ENCODE results near the gene RREB1.

DNA sequence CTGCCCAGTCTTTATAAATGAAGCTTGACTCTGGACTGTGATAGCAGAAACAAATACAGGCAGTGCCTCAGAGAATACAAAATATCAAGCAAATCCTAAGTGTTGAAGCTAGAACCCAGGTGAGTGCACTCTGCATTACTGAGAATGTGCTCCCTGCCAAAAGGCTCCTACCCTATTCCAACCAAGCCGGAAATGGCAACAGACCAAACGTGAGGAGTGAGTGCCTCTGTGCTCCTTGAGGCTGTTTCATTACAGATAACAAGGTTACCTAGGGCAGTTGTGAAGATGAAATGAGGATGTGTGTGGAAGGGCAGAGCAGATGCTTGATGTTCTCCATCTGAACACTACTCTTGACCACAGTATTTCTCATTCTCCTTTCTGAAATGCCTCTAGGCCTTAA lies 175.9 kb downstream of the RREB1 start:
- TF ChIP-seq, protein P1, sequence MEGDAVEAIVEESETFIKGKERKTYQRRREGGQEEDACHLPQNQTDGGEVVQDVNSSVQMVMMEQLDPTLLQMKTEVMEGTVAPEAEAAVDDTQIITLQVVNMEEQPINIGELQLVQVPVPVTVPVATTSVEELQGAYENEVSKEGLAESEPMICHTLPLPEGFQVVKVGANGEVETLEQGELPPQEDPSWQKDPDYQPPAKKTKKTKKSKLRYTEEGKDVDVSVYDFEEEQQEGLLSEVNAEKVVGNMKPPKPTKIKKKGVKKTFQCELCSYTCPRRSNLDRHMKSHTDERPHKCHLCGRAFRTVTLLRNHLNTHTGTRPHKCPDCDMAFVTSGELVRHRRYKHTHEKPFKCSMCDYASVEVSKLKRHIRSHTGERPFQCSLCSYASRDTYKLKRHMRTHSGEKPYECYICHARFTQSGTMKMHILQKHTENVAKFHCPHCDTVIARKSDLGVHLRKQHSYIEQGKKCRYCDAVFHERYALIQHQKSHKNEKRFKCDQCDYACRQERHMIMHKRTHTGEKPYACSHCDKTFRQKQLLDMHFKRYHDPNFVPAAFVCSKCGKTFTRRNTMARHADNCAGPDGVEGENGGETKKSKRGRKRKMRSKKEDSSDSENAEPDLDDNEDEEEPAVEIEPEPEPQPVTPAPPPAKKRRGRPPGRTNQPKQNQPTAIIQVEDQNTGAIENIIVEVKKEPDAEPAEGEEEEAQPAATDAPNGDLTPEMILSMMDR (IDR thresholded peaks at IDR 0.05) = no peak
- TF ChIP-seq EP300 (IDR thresholded peaks at IDR 0.05) (no peak), POLR2A (IDR thresholded peaks at IDR 0.05) (no peak)

Data from sigmoid colon (tissue), 4 donors.